RWPE1 (cell line): ENCODE results near the gene CTNNBL1.

Source experiments
- CTCF ChIA-PET: fragments of 350-600 bp; sonication (Branson Sonifier 250); formaldehyde crosslinking; extraction: SDS; loops from one replicate; lab custom pipeline; 2021; lab: Yijun Ruan, JAX
- POLR2A ChIA-PET: fragments of 400-600 bp; formaldehyde crosslinking; extraction: SDS; loops from one replicate; lab custom pipeline; 2020; ENCODE audit warnings: antibody characterized with exemption; ENCODE audit not compliant: low non-redundant PET; lab: Yijun Ruan, JAX
- DNase-seq: peaks from one replicate; pipeline ENCODE4 v3.0.0; 2012; ENCODE audit warnings: low spot score
- H3K27ac ChIP-seq: fragments of 450-650 bp; 2 replicates; pipeline ENCODE4 v1.5.1; 2017
- CTCF ChIP-seq: fragments of 450-650 bp; conservative IDR thresholded peaks from 2 replicates; pipeline ENCODE4 v1.5.1; 2017; ENCODE audit warnings: low read depth, mild to moderate bottlenecking

The CTNNBL1 gene

GRCh38 chr20:37776526-37776925, 82.7 kb downstream of the CTNNBL1 start:
- H3K27ac ChIP-seq = no peak overlapping the region
- CTCF ChIA-PET = interaction anchor here (0.7 kb wide), 1 partner anchor 445 kb away, joined by 3 read pairs; no protein-coding TSS in a partner anchor
- DNase-seq = no peak
- POLR2A ChIA-PET = no interaction called here
- TF ChIP-seq CTCF = no peak

GRCh38 chr20:37777012-37777950, 83.5 kb downstream of the CTNNBL1 start:
- ChIA-PET POLR2A (no interaction called here), CTCF (interaction anchor here (0.7 kb wide), 1 partner anchor 444 kb away, joined by 3 read pairs; no protein-coding TSS in a partner anchor)
- H3K27ac ChIP-seq = no peak overlapping the region
- no peak for TF ChIP-seq CTCF
- DNase-seq = no peak

- no peak for TF ChIP-seq CTCF
- ChIA-PET POLR2A (no interaction called here), CTCF (interaction anchor here (0.6 to 0.8 kb wide), 2 partner anchors 16 to 30 kb away, joined by 3 to 4 read pairs; no protein-coding TSS in a partner anchor)
- H3K27ac ChIP-seq = no peak overlapping the region
- no peak for DNase-seq
These were observed 84.3 kb downstream of the CTNNBL1 start for GRCh38 chr20:37777988-37778659.

- POLR2A ChIA-PET = no interaction called here
- H3K27ac ChIP-seq = no peak overlapping the region
- CTCF ChIA-PET = no interaction called here
- DNase-seq = no peak
- TF ChIP-seq CTCF = no peak
These were observed 87.8 kb downstream of the CTNNBL1 start for GRCh38 chr20:37781626-37782025.

GRCh38 chr20:37786043-37786442, 92.2 kb downstream of the CTNNBL1 start:
- ChIA-PET CTCF (no interaction called here), POLR2A (no interaction called here)
- DNase-seq = no peak
- no peak overlapping the region for H3K27ac ChIP-seq
- TF ChIP-seq CTCF = no peak

GRCh38 chr20:37789408-37789807, 95.6 kb downstream of the CTNNBL1 start:
- no peak for TF ChIP-seq CTCF
- H3K27ac ChIP-seq = no peak overlapping the region
- ChIA-PET POLR2A (no interaction called here), CTCF (no interaction called here)
- DNase-seq = no peak
